Measurements from ENCODE around the gene PIM1.

PIM1 gene

DNA sequence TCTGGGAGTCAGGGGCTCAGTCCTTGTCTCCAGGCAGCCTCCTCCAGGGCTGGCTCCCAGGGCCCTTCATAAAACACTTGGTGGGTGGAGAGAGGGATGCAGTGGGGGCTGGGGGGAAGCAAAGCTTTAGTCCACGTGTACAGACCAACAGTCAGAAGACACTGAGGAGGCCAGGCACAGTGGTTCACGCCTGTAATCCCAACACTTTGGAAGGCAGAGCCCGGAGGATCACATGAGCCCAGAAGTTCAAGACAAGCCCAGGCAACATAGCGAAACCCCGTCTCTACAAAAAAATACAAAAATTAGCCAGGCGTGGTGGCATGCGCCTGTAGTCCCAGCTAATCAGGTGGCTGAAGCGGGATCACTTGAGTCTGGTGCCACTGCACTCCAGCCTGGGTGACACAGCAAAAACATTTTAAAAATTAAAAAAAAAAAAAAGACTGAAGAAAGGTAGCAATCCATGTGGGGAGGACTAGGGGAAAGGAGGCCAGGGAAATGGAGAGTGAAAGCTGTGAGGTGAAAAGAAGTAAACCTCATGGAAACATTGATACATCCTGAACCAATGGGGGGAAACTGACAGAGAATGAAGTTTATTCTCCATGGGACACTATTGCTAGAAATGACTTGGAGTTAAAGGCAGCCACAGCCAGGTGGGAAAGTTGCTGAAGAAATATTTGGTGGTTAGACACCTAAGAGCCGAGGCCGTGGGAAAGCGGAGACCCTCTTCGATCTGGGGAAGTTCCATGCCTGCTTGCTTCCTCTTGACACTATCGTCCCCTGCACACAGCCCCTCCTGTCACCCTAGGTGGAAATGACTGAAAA is 35.4 kb downstream of the PIM1 start:
- TF ChIP-seq, protein P1, sequence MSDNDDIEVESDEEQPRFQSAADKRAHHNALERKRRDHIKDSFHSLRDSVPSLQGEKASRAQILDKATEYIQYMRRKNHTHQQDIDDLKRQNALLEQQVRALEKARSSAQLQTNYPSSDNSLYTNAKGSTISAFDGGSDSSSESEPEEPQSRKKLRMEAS (IDR thresholded peaks at IDR 0.05; ENCODE audit: low read depth, low read length): no peak
- TF ChIP-seq, protein P2, sequence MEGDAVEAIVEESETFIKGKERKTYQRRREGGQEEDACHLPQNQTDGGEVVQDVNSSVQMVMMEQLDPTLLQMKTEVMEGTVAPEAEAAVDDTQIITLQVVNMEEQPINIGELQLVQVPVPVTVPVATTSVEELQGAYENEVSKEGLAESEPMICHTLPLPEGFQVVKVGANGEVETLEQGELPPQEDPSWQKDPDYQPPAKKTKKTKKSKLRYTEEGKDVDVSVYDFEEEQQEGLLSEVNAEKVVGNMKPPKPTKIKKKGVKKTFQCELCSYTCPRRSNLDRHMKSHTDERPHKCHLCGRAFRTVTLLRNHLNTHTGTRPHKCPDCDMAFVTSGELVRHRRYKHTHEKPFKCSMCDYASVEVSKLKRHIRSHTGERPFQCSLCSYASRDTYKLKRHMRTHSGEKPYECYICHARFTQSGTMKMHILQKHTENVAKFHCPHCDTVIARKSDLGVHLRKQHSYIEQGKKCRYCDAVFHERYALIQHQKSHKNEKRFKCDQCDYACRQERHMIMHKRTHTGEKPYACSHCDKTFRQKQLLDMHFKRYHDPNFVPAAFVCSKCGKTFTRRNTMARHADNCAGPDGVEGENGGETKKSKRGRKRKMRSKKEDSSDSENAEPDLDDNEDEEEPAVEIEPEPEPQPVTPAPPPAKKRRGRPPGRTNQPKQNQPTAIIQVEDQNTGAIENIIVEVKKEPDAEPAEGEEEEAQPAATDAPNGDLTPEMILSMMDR (IDR thresholded peaks at IDR 0.05; ENCODE audit: low read depth, low read length): no peak
- TF ChIP-seq POLR2A (IDR thresholded peaks at IDR 0.05; ENCODE audit: extremely low read depth, insufficient read length) (no peak), MYC (IDR thresholded peaks at IDR 0.05; ENCODE audit: low read depth, low read length) (no peak)
- no peak overlapping the region for H3K4me3 ChIP-seq (ENCODE audit: low read depth, low read length)
- DNase-seq (ENCODE audit: low read depth): no peak

DNA sequence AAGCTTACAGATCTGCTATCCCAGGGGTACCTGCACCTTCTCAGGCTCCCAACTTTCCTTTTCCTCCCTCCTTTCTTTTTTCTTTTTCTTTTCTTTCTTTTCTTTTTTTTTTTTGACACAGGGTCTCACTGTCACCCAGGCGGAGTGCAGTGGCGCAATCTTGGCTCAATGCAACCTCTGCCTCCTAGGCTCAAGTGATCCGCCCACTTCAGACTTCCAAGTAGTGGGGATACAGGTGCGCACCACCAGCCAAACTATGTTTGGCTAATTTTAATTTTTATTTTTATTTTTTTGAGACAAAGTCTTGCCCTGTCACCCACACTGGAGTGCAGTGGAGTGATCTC is 36.0 kb downstream of the PIM1 start:
- H3K4me3 ChIP-seq (ENCODE audit: low read depth, low read length): no peak overlapping the region
- TF ChIP-seq, protein P1 (IDR thresholded peaks at IDR 0.05; ENCODE audit: low read depth, low read length): no peak
- TF ChIP-seq POLR2A (IDR thresholded peaks at IDR 0.05; ENCODE audit: extremely low read depth, insufficient read length) (no peak), MYC (IDR thresholded peaks at IDR 0.05; ENCODE audit: low read depth, low read length) (no peak)
- TF ChIP-seq, protein P2 (IDR thresholded peaks at IDR 0.05; ENCODE audit: low read depth, low read length): no peak
- no peak for DNase-seq (ENCODE audit: low read depth)

DNA sequence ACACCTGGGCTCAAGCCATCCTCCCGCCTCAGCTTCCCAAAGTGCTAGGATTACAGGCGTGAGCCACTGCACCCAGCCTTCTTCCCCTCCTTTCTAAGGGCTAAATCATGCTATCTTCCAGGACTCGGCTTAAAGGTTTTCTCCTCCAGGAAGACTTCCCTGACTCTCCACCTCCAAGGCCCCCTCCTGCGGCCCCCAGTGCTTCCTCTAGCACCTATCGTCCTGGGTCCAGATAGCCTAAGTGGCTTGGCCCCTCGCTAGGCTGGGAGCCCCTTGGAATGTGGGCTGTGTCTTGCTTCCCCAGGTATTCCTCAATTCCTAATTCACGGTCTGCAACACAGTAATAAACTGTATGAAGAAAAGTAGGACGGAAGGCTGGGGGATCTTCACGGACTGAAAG is 36.7 kb downstream of the PIM1 start:
- DNase-seq (ENCODE audit: low read depth): no peak
- H3K4me3 ChIP-seq (ENCODE audit: low read depth, low read length): no peak overlapping the region
- TF ChIP-seq MYC (IDR thresholded peaks at IDR 0.05; ENCODE audit: low read depth, low read length): no peak
- TF ChIP-seq, protein P2 (IDR thresholded peaks at IDR 0.05; ENCODE audit: low read depth, low read length): no peak
- TF ChIP-seq POLR2A (IDR thresholded peaks at IDR 0.05; ENCODE audit: extremely low read depth, insufficient read length): no peak
- TF ChIP-seq, protein P1 (IDR thresholded peaks at IDR 0.05; ENCODE audit: low read depth, low read length): no peak

DNA sequence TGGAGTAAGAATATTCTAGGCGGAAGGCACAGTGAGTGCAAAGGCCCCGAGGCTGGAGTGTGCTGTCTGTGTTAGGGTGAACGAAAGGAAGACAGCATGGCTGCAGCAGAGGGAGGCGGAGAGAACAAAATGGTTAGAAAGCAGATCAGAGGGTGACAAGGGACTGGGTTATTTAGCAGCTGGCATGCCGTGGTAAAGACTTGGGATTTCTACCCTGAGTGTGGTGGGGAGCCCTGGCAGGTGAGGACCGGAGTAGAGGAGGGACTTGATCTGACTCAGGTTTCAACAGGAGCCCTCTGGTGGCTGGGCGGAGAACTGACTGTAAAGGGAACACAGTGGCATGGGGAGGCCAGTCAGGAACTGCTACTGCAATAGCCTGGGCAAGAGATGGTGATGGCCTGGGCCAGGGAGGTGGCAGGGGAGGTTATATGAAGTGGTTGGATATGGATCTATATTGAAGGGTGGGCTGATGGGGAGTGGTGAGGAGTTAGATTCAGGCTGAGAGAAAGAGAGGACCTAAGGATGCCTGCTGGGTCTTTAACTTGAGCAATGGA is 38.0 kb downstream of the PIM1 start:
- DNase-seq (ENCODE audit: low read depth): peak; percentile 85
- TF ChIP-seq POLR2A (IDR thresholded peaks at IDR 0.05; ENCODE audit: extremely low read depth, insufficient read length) (no peak), MYC (IDR thresholded peaks at IDR 0.05; ENCODE audit: low read depth, low read length) (no peak)
- TF ChIP-seq, protein P1 (IDR thresholded peaks at IDR 0.05; ENCODE audit: low read depth, low read length): peak; percentile 24; the same call in 1 of the 2 replicates
- TF ChIP-seq, protein P2 (IDR thresholded peaks at IDR 0.05; ENCODE audit: low read depth, low read length): peak; percentile 88
- no peak overlapping the region for H3K4me3 ChIP-seq (ENCODE audit: low read depth, low read length)

DNA sequence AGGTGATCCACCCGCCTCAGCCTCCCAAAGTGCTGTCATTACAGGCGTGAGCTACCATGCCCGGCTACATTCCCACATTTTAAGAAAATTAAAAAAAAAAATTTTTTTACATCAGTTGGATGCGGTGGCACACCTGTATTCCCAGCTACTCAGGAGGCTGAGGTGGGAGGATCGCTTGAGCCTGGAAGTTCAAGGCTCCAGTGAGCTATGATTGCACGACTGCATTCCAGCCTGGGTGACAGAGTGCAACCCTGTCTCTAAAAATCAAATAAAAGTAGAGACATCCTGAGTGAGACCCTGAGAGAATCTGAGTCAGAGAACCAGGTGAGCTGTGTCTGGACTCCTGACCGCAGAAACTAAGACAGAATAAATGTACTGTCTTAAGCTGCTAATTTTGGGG is 38.8 kb downstream of the PIM1 start:
- TF ChIP-seq MYC (IDR thresholded peaks at IDR 0.05; ENCODE audit: low read depth, low read length) (no peak), POLR2A (IDR thresholded peaks at IDR 0.05; ENCODE audit: extremely low read depth, insufficient read length) (no peak)
- TF ChIP-seq, protein P1 (IDR thresholded peaks at IDR 0.05; ENCODE audit: low read depth, low read length): no peak
- TF ChIP-seq, protein P2 (IDR thresholded peaks at IDR 0.05; ENCODE audit: low read depth, low read length): no peak
- no peak for DNase-seq (ENCODE audit: low read depth)
- no peak overlapping the region for H3K4me3 ChIP-seq (ENCODE audit: low read depth, low read length)
